Stimulated activated CD4-positive, alpha-beta T cell treated with anti-CD3 and anti-CD28 coated beads, TNF-alpha, amount 100 ng/mL, for 24 hours (primary cell): ENCODE results near the gene LSM4.
"Not testable (repeated sequence)": the region's sequence is repeated elsewhere in the genome, so short reads cannot be mapped to it uniquely, and the experiment has no call there.

Experiments used
- DNase-seq, 3 experiments: peaks; one replicate each; pipeline ENCODE4 v3.0.0-alpha.2; 2020; ENCODE audit warnings: low read depth in 3 of 3

The LSM4 gene

GRCh38 chr19:18340990-18341868, 18.4 kb upstream of the LSM4 start:
- DNase-seq, result peak in 2 of 3 experiments; percentile 49 to 67

- DNase-seq, result peak in 2 of 3 experiments; percentile 53 to 65
Observed at GRCh38 chr19:18340190-18340989, 17.5 kb upstream of the LSM4 start, which contains the start of gene PGPEP1. TSS of gene PGPEP1 (plus strand) at chr19:18340598. CDS start at chr19:18340682, 84 bp downstream.

- DNase-seq, result no peak
Observed at GRCh38 chr19:18339723-18340122, 16.8 kb upstream of the LSM4 start.

GRCh38 chr19:18338541-18338940, 15.7 kb upstream of the LSM4 start:
- no peak for DNase-seq

- DNase-seq, result no peak
Observed at GRCh38 chr19:18336121-18336520, 13.2 kb upstream of the LSM4 start.

GRCh38 chr19:18333680-18334079, 10.8 kb upstream of the LSM4 start:
- no peak for DNase-seq

- no peak for DNase-seq
Observed at GRCh38 chr19:18332917-18333530, 10.1 kb upstream of the LSM4 start.

- DNase-seq, result no peak
Observed at GRCh38 chr19:18330868-18331267, 8.0 kb upstream of the LSM4 start.

- DNase-seq, result no peak
Observed at GRCh38 chr19:18329035-18329376, 6.1 kb upstream of the LSM4 start.

- peak; percentile 70 to 84 (median 83) for DNase-seq
Observed at GRCh38 chr19:18328340-18329034, 5.6 kb upstream of the LSM4 start.

- DNase-seq, result no peak
Observed at GRCh38 chr19:18326772-18327171, 3.9 kb upstream of the LSM4 start.

GRCh38 chr19:18324373-18324731, 1.5 kb upstream of the LSM4 start:
- not testable (repeated sequence) for DNase-seq

GRCh38 chr19:18322318-18322758, 538 bp downstream of the LSM4 start:
- peak in 1 of 3 experiments; percentile 58 for DNase-seq

- DNase-seq, result no peak
Observed at GRCh38 chr19:18321734-18322102, 1.2 kb downstream of the LSM4 start.

- no peak for DNase-seq
Observed at GRCh38 chr19:18320865-18321733, 1.8 kb downstream of the LSM4 start.

GRCh38 chr19:18319591-18320135, 3.2 kb downstream of the LSM4 start:
- DNase-seq, result no peak

GRCh38 chr19:18317961-18318800, 4.7 kb downstream of the LSM4 start:
- DNase-seq, result no peak

GRCh38 chr19:18313398-18313797, 9.5 kb downstream of the LSM4 start:
- no peak for DNase-seq

GRCh38 chr19:18312092-18312534, 10.8 kb downstream of the LSM4 start:
- DNase-seq, result no peak
